ENCODE measurements around the gene TNP2. TPM values are rescaled to one million over a fixed set of nuclear protein-coding genes. Genes with fewer than 3 reads are reported as not detected.
"Not testable (repeated sequence)": the region's sequence is repeated elsewhere in the genome, so short reads cannot be mapped to it uniquely, and the experiment has no call there.

The TNP2 gene
- total RNA-seq, 2 experiments from 2014 or later: not detected

DNA sequence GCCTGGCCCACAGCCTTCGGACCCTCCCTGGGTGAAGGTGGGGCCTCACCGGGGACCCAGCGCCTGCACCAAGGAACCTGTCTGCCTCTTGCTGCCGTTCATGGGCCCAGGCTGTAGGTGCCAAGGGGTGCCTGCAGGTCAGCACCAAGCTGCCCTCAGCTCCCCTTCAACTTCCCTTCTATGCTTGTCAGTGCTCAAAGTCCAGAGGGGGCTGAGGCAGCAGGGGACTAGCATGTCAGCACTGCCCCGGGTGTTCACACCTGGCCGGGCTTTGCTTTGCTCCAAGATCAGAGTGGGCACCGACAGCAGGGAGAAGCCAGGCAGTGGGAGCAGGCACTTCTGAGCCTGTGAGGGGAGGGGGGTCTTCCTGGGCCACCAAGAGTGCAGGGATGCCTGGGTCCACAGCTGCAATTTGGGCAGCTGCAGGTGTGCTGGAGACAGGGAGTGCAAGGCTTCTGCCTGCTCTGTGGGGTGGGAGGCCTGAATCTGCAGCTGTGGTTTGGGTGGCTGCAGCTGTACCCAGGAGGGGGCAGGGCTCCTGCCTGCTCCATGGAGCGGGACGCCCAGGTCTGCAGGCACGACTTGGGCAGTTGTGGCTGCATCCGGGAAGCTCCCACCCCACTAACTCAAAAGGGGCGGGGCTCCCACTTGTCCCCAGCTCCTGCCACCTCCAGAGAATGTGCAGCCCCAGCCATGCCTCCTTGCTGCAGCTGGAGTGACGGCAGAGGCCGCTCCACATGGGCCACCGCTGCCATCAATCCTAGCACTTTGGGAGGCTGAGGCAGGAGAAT lies 39.6 kb upstream of the TNP2 start:
- H3K4me1 Mint-ChIP-seq (ENCODE audit: low read depth): peaks cover 34% of the 10 kb centered on the region
- H3K36me3 Mint-ChIP-seq (ENCODE audit: low read depth): no peaks in the 10 kb centered on the region
- H3K4me3 Mint-ChIP-seq: no peak overlapping the region
- intact Hi-C loops (cut with micrococcal nuclease): no loop called here
- H3K27me3 Mint-ChIP-seq (ENCODE audit: low read depth): no peaks in the 10 kb centered on the region
- CTCF ChIA-PET: interaction anchor here (0.6 kb wide), 1 partner anchor 337 kb away, joined by 3 read pairs; no protein-coding TSS in a partner anchor
- no peaks in the 10 kb centered on the region for H3K9me3 Mint-ChIP-seq
- DNase-seq: no peak
- no peak overlapping the region for H3K27ac Mint-ChIP-seq

- Mint-ChIP-seq H3K4me3 (no peak overlapping the region), H3K27ac (no peak overlapping the region), H3K27me3 (ENCODE audit: low read depth) (no peaks in the 10 kb centered on the region), H3K9me3 (no peaks in the 10 kb centered on the region), H3K36me3 (ENCODE audit: low read depth) (no peaks in the 10 kb centered on the region), H3K4me1 (ENCODE audit: low read depth) (peaks cover 29% of the 10 kb centered on the region)
- CTCF ChIA-PET: interaction anchor here (0.6 kb wide), 3 partner anchors 9 to 337 kb away, joined by 3 read pairs; no protein-coding TSS in a partner anchor
- intact Hi-C loops (cut with micrococcal nuclease): no loop called here
- no peak for DNase-seq
Measured at GRCh38 chr16:11307639-11308492, 38.7 kb upstream of the TNP2 start.

- intact Hi-C loops (cut with micrococcal nuclease): no loop called here
- no peak overlapping the region for H3K4me3 Mint-ChIP-seq
- no peaks in the 10 kb centered on the region for H3K27me3 Mint-ChIP-seq (ENCODE audit: low read depth)
- DNase-seq: no peak
- no peaks in the 10 kb centered on the region for H3K36me3 Mint-ChIP-seq (ENCODE audit: low read depth)
- H3K4me1 Mint-ChIP-seq (ENCODE audit: low read depth): peaks cover 22% of the 10 kb centered on the region
- CTCF ChIA-PET: interaction anchor here (0.6 kb wide), 2 partner anchors 8 to 285 kb away, joined by 3 read pairs; no protein-coding TSS in a partner anchor
- no peaks in the 10 kb centered on the region for H3K9me3 Mint-ChIP-seq
- H3K27ac Mint-ChIP-seq: no peak overlapping the region
Measured at GRCh38 chr16:11306997-11307638, 38.0 kb upstream of the TNP2 start.

DNA sequence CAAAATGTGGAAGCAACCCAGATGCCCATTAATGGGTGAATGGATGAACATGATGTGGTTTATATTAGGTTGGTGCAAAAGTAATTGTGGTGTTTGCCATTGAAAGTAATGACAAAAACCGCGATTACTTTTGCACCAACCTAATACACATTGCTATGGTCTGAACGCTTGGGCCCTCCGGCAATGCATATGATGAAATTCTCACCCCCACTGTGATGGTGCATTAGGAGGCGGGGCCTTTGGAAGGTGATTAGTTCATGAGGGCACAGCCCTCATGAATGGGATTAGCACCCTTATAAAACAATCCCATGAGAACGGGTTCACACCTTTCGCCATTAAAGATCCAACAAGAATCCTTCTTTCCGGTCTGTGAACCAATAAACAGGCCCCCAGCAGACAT lies 37.3 kb upstream of the TNP2 start:
- Mint-ChIP-seq H3K27ac (no peak overlapping the region), H3K4me1 (ENCODE audit: low read depth) (peaks cover 16% of the 10 kb centered on the region), H3K27me3 (ENCODE audit: low read depth) (no peaks in the 10 kb centered on the region), H3K36me3 (ENCODE audit: low read depth) (no peaks in the 10 kb centered on the region), H3K9me3 (no peaks in the 10 kb centered on the region), H3K4me3 (no peak overlapping the region)
- CTCF ChIA-PET: no interaction called here
- intact Hi-C loops (cut with micrococcal nuclease): no loop called here
- no peak for DNase-seq

DNA sequence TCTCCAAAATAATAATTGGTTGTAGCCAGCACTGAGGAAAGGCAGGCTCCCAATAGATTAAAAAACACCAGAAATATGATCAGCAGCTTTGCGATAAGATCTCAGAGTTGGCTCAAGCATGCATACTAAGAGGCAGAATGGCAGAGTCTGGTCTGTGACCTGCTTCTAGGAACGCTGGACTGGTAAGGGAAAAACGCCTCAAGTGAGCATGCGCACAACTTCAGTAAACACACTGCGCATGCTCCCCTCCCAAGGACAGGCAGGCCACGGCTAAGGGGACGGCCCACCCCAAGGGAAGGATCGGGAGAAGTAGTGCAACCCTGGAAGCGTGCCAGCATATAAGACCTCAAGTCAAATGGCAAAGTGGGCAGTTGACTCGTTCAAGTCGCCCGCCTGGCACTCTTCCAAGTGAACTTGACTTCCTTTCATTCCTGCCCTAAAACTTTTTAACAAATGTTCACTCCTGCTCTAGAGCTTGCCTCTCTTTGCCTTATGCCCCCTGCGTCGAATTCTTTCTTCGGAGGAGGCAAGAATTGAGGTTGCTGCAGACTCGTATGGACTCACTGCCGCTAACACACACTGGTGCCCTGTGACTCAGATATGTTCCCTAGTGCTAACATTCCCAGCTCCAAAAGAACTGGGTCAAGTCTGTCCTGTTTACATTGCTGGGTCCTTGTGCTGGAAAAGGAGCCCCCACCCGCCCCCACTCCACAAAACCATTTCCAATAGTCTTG lies 34.4 kb upstream of the TNP2 start:
- H3K27me3 Mint-ChIP-seq (ENCODE audit: low read depth): no peaks in the 10 kb centered on the region
- no peaks in the 10 kb centered on the region for H3K36me3 Mint-ChIP-seq (ENCODE audit: low read depth)
- no peak overlapping the region for H3K27ac Mint-ChIP-seq

DNA sequence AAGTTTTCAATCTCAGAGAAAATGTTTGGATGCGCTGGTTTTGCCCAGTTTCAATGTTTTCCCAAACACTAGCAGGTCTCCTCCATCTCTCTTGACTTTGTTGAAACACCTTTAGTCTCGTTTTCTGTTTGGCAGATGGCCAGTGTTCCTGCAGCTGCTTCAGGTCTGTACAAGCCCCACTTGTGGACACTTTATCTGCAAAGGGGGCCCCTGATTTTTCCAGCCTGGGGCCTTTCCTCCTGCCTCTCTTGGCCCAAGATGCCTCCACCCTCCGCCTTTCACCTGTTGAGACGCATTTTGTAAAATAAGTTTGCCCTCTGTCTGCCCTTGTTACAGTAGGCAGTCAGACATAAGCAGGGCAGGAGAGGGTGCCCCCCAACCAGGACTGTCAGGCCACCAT lies 33.9 kb upstream of the TNP2 start:
- no peaks in the 10 kb centered on the region for H3K27me3 Mint-ChIP-seq (ENCODE audit: low read depth)
- intact Hi-C loops (cut with micrococcal nuclease): no loop called here
- no peaks in the 10 kb centered on the region for H3K9me3 Mint-ChIP-seq
- DNase-seq: no peak
- no peak overlapping the region for H3K27ac Mint-ChIP-seq
- peaks cover 11% of the 10 kb centered on the region for H3K4me1 Mint-ChIP-seq (ENCODE audit: low read depth)
- H3K36me3 Mint-ChIP-seq (ENCODE audit: low read depth): no peaks in the 10 kb centered on the region
- CTCF ChIA-PET: no interaction called here
- H3K4me3 Mint-ChIP-seq: no peak overlapping the region

More for the DNA sequence above, 34.4 kb upstream of the TNP2 start:
- no peaks in the 10 kb centered on the region for H3K9me3 Mint-ChIP-seq
- CTCF ChIA-PET: no interaction called here
- DNase-seq: no peak
- H3K4me1 Mint-ChIP-seq (ENCODE audit: low read depth): peaks cover 7% of the 10 kb centered on the region
- H3K4me3 Mint-ChIP-seq: no peak overlapping the region
- intact Hi-C loops (cut with micrococcal nuclease): no loop called here

- CTCF ChIA-PET: interaction anchor here (1.1 kb wide), 1 partner anchor 46 kb away, joined by 3 read pairs; the partner anchor contains the start of gene SOCS1
- DNase-seq: no peak
- Mint-ChIP-seq H3K4me1 (ENCODE audit: low read depth) (peaks cover 22% of the 10 kb centered on the region), H3K36me3 (ENCODE audit: low read depth) (no peaks in the 10 kb centered on the region), H3K27me3 (ENCODE audit: low read depth) (no peaks in the 10 kb centered on the region), H3K4me3 (no peak overlapping the region), H3K27ac (no peak overlapping the region), H3K9me3 (no peaks in the 10 kb centered on the region)
- intact Hi-C loops (cut with micrococcal nuclease): no loop called here
Measured at GRCh38 chr16:11301645-11302501, 32.7 kb upstream of the TNP2 start.

DNA sequence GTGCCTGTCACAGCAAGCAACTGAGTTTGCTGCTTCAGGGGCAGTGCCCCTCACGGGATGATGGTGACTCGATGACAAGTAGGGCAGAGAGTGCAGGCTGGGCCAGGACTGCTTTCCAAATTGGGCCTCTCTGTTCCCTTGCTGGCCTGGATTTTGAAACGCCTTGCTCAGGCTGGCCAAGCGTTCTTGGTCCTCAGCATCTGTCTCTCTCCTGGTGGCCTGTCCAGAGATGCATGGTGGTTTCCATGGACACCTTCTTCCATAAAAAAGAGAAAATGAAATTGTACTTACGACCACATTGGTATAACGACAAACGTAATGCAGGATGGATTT lies 31.4 kb upstream of the TNP2 start:
- CTCF ChIA-PET: no interaction called here
- no peaks in the 10 kb centered on the region for H3K9me3 Mint-ChIP-seq
- no peaks in the 10 kb centered on the region for H3K27me3 Mint-ChIP-seq (ENCODE audit: low read depth)
- intact Hi-C loops (cut with micrococcal nuclease): no loop called here
- peaks cover 27% of the 10 kb centered on the region for H3K4me1 Mint-ChIP-seq (ENCODE audit: low read depth)
- H3K4me3 Mint-ChIP-seq: no peak overlapping the region
- H3K36me3 Mint-ChIP-seq (ENCODE audit: low read depth): no peaks in the 10 kb centered on the region
- DNase-seq: no peak
- H3K27ac Mint-ChIP-seq: no peak overlapping the region

- no peak for DNase-seq
- Mint-ChIP-seq H3K27me3 (ENCODE audit: low read depth) (no peaks in the 10 kb centered on the region), H3K4me3 (no peak overlapping the region), H3K4me1 (ENCODE audit: low read depth) (peaks cover 27% of the 10 kb centered on the region), H3K36me3 (ENCODE audit: low read depth) (no peaks in the 10 kb centered on the region), H3K9me3 (no peaks in the 10 kb centered on the region), H3K27ac (no peak overlapping the region)
- intact Hi-C loops (cut with micrococcal nuclease): no loop called here
- CTCF ChIA-PET: no interaction called here
Measured at GRCh38 chr16:11299865-11300559, 30.9 kb upstream of the TNP2 start.

- intact Hi-C loops (cut with micrococcal nuclease); H3K27me3 Mint-ChIP-seq (ENCODE audit: low read depth); H3K9me3 Mint-ChIP-seq; DNase-seq; H3K27ac Mint-ChIP-seq; H3K4me3 Mint-ChIP-seq; H3K36me3 Mint-ChIP-seq (ENCODE audit: low read depth): not testable (repeated sequence)
- peaks cover 27% of the 10 kb centered on the region for H3K4me1 Mint-ChIP-seq (ENCODE audit: low read depth)
- CTCF ChIA-PET: interaction anchor here (0.6 to 2.3 kb wide), 5 partner anchors 9 to 335 kb away, joined by 3 to 8 read pairs (median 5); partner anchors contain the start of gene SOCS1
Measured at GRCh38 chr16:11298950-11299547, 29.9 kb upstream of the TNP2 start.
